B cell (primary cell): ENCODE data around the gene CCDC6. TPM values are rescaled to one million over a fixed set of nuclear protein-coding genes. Genes with fewer than 3 reads are reported as not detected.

Experiments
- ATAC-seq: fragments of 200-7000 bp; cut with Tn5 transposase; one replicate; pipeline ENCODE4 v1.10.0; 2021; ENCODE audit warnings: low read depth, mild to moderate bottlenecking, moderate number of reproducible peaks, moderate library complexity
- CTCF ChIA-PET: fragments of 350-600 bp; sonication (Branson Sonifier 250); formaldehyde crosslinking; loops from one replicate; lab custom pipeline; 2021; ENCODE audit warnings: antibody characterized with exemption, inconsistent platforms; lab: Charles Lee
- POLR2A ChIA-PET: fragments of 350-600 bp; sonication (Branson Sonifier 250); formaldehyde crosslinking; loops from one replicate; lab custom pipeline; 2021; ENCODE audit warnings: antibody characterized with exemption; lab: Charles Lee
- DNase-seq: peaks from one replicate; pipeline ENCODE4 v3.0.0; 2013
- H2AFZ ChIP-seq: 2 replicates; pipeline ENCODE4 v1.6.1; 2012; ENCODE audit warnings: mild to moderate bottlenecking, low read depth, low read length; ENCODE audit not compliant: insufficient read depth, poor library complexity, severe bottlenecking
- H3K27ac ChIP-seq, 2 donors: 1 replicate in 1 of 2; 2 replicates in 1 of 2; pipeline ENCODE4 v1.5.1; 2012 to 2013; ENCODE audit warnings: low read length in 2 of 2, mild to moderate bottlenecking in 2 of 2, moderate library complexity in 1 of 2
- H3K27me3 ChIP-seq, 4 experiments: fragments of 200-600 bp in 1 of 4; sonication (generic) in 1 of 4; replicated peaks in 1 of 4; 1 replicate in 2 of 4; 2 replicates in 2 of 4; pipeline versions ENCODE4 v1.6.1 to v1.7.0; 2013 to 2016; ENCODE audit warnings: low read length in 3 of 4, mild to moderate bottlenecking in 2 of 4, mixed read lengths in 1 of 4, moderate library complexity in 1 of 4; ENCODE audit not compliant: insufficient read depth in 4 of 4, control insufficient read depth in 3 of 4; ENCODE audit errors: control extremely low read depth in 1 of 4
- H3K36me3 ChIP-seq, 2 experiments: replicated peaks in 1 of 2; 1 replicate in 1 of 2; 2 replicates in 1 of 2; pipeline versions ENCODE4 v1.6.1 to v1.7.1; 2013; ENCODE audit warnings: low read length in 1 of 2; ENCODE audit not compliant: insufficient read depth in 2 of 2, control insufficient read depth in 1 of 2; ENCODE audit errors: control extremely low read depth in 1 of 2, extremely low read depth in 1 of 2
- H3K4me1 ChIP-seq, 2 donors: fragments of 200-600 bp in 1 of 2; sonication (generic) in 1 of 2; 1 replicate in 1 of 2; 2 replicates in 1 of 2; pipeline versions ENCODE4 v1.5.1 to v1.6.1; 2013 to 2017; ENCODE audit warnings: low read length in 2 of 2; ENCODE audit not compliant: control insufficient read depth in 2 of 2, insufficient read depth in 2 of 2
- H3K4me2 ChIP-seq: replicated peaks from 2 replicates; pipeline ENCODE3; 2012; ENCODE audit warnings: mild to moderate bottlenecking, low read depth, low read length; ENCODE audit not compliant: poor library complexity, severe bottlenecking
- H3K4me3 ChIP-seq, 5 experiments: fragments of 200-600 bp in 1 of 5; sonication (generic) in 1 of 5; 1 replicate in 3 of 5; 2 replicates in 2 of 5; pipeline versions ENCODE4 v1.5.1 to v1.7.0; 2011 to 2016; ENCODE audit warnings: low read length in 4 of 5, mild to moderate bottlenecking in 4 of 5, low read depth in 2 of 5, control low read depth in 1 of 5, moderate library complexity in 1 of 5; ENCODE audit not compliant: insufficient read depth in 1 of 5; ENCODE audit errors: control extremely low read depth in 1 of 5, extremely low read depth in 1 of 5
- H3K79me2 ChIP-seq: fragments of 200-600 bp; sonication (generic); one replicate; pipeline ENCODE4 v1.6.0; 2016; ENCODE audit warnings: low read length; ENCODE audit not compliant: control insufficient read depth, insufficient read depth
- H3K9ac ChIP-seq: fragments of 200-600 bp; sonication (generic); 2 replicates; pipeline ENCODE4 v1.6.1; 2017; ENCODE audit warnings: mild to moderate bottlenecking, low read length, moderate library complexity
- H3K9me3 ChIP-seq, 3 donors: one replicate each; pipeline versions ENCODE4 v1.6.1 to v1.7.1; 2013; ENCODE audit warnings: low read length in 2 of 3; ENCODE audit not compliant: control insufficient read depth in 2 of 3, insufficient read depth in 1 of 3; ENCODE audit errors: control extremely low read depth in 1 of 3
- H4K20me1 ChIP-seq: 2 replicates; pipeline ENCODE4 v1.6.0; 2012; ENCODE audit warnings: mild to moderate bottlenecking, low read length; ENCODE audit not compliant: insufficient read depth, control insufficient read depth, poor library complexity, severe bottlenecking
- H3K27ac Mint-ChIP-seq: one replicate; pipeline ENCODE4 v1.8.0; 2021; ENCODE audit warnings: mixed read lengths
- H3K27me3 Mint-ChIP-seq: one replicate; pipeline ENCODE4 v1.8.0; 2021; ENCODE audit warnings: mixed read lengths
- H3K4me1 Mint-ChIP-seq: one replicate; pipeline ENCODE4 v1.8.0; 2021; ENCODE audit warnings: mixed read lengths
- H3K4me3 Mint-ChIP-seq: one replicate; pipeline ENCODE4 v1.8.0; 2021; ENCODE audit warnings: mixed read lengths
- H3K9me3 Mint-ChIP-seq: one replicate; pipeline ENCODE4 v1.8.0; 2022; ENCODE audit warnings: mixed read lengths; ENCODE audit not compliant: insufficient read depth
- EZH2 ChIP-seq: IDR thresholded peaks from 2 replicates; pipeline ENCODE4 v1.6.1; 2012; ENCODE audit warnings: borderline replicate concordance, low read depth, mild to moderate bottlenecking, moderate library complexity, low read length; ENCODE audit not compliant: insufficient read depth, poor library complexity, severe bottlenecking
- WGBS: methylation state at CpG from one replicate; pipeline ENCODE4 v1.1.5; 2013; ENCODE audit warnings: missing lambda C conversion rate; ENCODE audit not compliant: insufficient coverage; 5-methylcytosine and 5-hydroxymethylcytosine counted together
- intact Hi-C: fragments of 100-400 bp; cut with micrococcal nuclease; formaldehyde crosslinking; loops from one replicate; pipeline ENCODE4 v1.10.0; 2022
- polyA plus RNA-seq: library from polyadenylated mRNA; depleted of rRNA; stranded (reverse); fragments of >200 nt; gene quantifications from 2 replicates; pipeline ENCODE4 v1.2.3, GENCODE V29; 2012
- total RNA-seq, 2 donors: library from RNA; stranded (reverse); fragments of 120-200 nt in 1 of 2; gene quantifications; 1 replicate in 1 of 2; 2 replicates in 1 of 2; pipeline versions ENCODE4 v1.2.3 to v1.2.4, GENCODE V29; 2013 to 2022
- TF ChIP-seq, protein P1 (sequence below): fragments of 200-600 bp; IDR thresholded peaks from one replicate; pipeline ENCODE4 v1.8.0; 2022; ENCODE audit warnings: antibody characterized with exemption, mild to moderate bottlenecking

The CCDC6 gene
- total and polyA plus RNA-seq, 2 donors (not counting 1 experiment from before 2014, with no cell fraction given) = 18.2 to 30.1 TPM

DNA sequence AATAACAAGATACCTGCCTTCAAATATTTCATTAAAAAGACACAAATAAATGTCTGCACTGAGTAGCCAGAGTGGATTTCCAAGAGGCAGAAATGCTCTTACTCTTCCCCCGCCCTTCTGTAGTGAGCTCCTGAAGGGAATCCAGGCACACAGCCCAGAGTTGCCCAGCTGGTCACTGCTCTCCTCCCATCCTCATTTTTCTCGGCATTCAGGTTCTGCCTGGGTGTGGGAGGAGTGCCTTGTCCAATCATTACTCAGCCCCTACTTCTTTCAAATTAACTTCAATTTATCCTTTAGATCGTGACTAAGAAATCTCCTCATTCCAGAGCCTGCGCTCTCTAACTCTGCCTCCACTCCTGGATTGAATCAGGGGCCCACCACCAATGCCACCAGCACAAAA lies 12.2 kb downstream of the CCDC6 start:
- Histone ChIP-seq H3K27ac (no peak overlapping the region), H3K36me3 (peaks cover 0 to 13% of the 10 kb centered on the region in 2 experiments), H3K9ac (no peak overlapping the region), H3K9me3 (no peaks in the 10 kb centered on the region), H2AFZ (no peak overlapping the region), H3K4me2 (no peak overlapping the region), H3K4me3 (no peak overlapping the region), H3K4me1 (peaks cover 28 to 49% of the 10 kb centered on the region in 2 donors), H3K79me2 (peaks cover 98% of the 10 kb centered on the region), H4K20me1 (peaks cover 68% of the 10 kb centered on the region), H3K27me3 (no peaks in the 10 kb centered on the region)
- 100% methylated on average over 2 of the region's 4 CpGs for WGBS
- peaks cover 81% of the 10 kb centered on the region for H3K4me1 Mint-ChIP-seq
- CTCF ChIA-PET = no interaction called here
- no peaks in the 10 kb centered on the region for H3K27me3 Mint-ChIP-seq
- no peak overlapping the region for H3K4me3 Mint-ChIP-seq
- H3K9me3 Mint-ChIP-seq = no peaks in the 10 kb centered on the region
- TF ChIP-seq, protein P1, sequence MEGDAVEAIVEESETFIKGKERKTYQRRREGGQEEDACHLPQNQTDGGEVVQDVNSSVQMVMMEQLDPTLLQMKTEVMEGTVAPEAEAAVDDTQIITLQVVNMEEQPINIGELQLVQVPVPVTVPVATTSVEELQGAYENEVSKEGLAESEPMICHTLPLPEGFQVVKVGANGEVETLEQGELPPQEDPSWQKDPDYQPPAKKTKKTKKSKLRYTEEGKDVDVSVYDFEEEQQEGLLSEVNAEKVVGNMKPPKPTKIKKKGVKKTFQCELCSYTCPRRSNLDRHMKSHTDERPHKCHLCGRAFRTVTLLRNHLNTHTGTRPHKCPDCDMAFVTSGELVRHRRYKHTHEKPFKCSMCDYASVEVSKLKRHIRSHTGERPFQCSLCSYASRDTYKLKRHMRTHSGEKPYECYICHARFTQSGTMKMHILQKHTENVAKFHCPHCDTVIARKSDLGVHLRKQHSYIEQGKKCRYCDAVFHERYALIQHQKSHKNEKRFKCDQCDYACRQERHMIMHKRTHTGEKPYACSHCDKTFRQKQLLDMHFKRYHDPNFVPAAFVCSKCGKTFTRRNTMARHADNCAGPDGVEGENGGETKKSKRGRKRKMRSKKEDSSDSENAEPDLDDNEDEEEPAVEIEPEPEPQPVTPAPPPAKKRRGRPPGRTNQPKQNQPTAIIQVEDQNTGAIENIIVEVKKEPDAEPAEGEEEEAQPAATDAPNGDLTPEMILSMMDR = no peak
- TF ChIP-seq EZH2 = no peak
- POLR2A ChIA-PET = no interaction called here
- ATAC-seq = no peak
- intact Hi-C loops = no loop called here
- DNase-seq = no peak
- H3K27ac Mint-ChIP-seq = peak overlapping the region; percentile 51

DNA sequence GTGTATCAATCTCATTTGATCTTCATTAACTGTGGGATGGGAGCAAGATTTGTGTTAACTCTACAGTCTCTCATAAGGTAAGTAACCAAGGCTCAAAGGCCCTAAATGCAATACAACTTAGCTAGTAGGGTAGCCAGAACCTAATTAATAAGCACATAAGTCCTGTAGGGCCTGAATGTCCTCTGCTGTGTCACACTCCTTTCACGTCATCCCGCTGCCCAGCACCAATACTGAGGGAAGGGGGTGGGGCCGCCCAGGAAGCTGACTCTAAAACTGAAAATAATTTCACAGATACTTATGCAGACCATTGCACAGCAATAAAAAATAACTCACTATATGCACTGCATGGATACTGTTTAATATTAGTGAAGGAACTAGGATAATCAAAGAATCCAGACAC lies 13.7 kb downstream of the CCDC6 start:
- Mint-ChIP-seq H3K27ac (peak overlapping the region; percentile 70), H3K4me1 (peaks cover 83% of the 10 kb centered on the region), H3K4me3 (peak overlapping the region; percentile 37), H3K27me3 (no peaks in the 10 kb centered on the region), H3K9me3 (no peaks in the 10 kb centered on the region)
- Histone ChIP-seq H3K4me1 (peaks cover 37 to 61% of the 10 kb centered on the region in 2 donors), H3K4me3 (no peak overlapping the region), H3K36me3 (peaks cover 0 to 13% of the 10 kb centered on the region in 2 experiments), H3K4me2 (peak overlapping the region; percentile 61), H3K9me3 (no peaks in the 10 kb centered on the region), H3K27me3 (no peaks in the 10 kb centered on the region), H4K20me1 (peaks cover 67% of the 10 kb centered on the region), H3K79me2 (peaks cover 98% of the 10 kb centered on the region), H3K27ac (peak overlapping the region in 1 of 2 donors; percentile 44), H3K9ac (peak overlapping the region; percentile 49), H2AFZ (no peak overlapping the region)
- TF ChIP-seq EZH2 = no peak
- DNase-seq (no peak), ATAC-seq (no peak)
- ChIA-PET CTCF (interaction anchor here (1.1 to 2.2 kb wide), 5 partner anchors 8 to 27 kb away, joined by 3 to 12 read pairs (median 4); partner anchors contain the start of gene CCDC6), POLR2A (interaction anchor here (0.9 kb wide), 1 partner anchor 19 kb away, joined by 3 read pairs; no protein-coding TSS in a partner anchor)
- WGBS = no CpG with 5 or more reads among the region's 3 CpGs
- intact Hi-C loops = loop anchor here (1.0 kb wide), 1 partner anchor 7 kb away; no protein-coding TSS in a partner anchor
